GM19468 (cell line): ENCODE measurements around the gene RAD23B.
A peak's percentile ranks its signal among the peaks of the same experiment; 100 is the strongest.

ENCODE experiments used
- ATAC-seq: cut with Tn5 transposase; IDR thresholded peaks from one replicate; pipeline ENCODE4 v1.9.1; 2021; ENCODE audit warnings: mild to moderate bottlenecking, moderate library complexity, moderate number of reproducible peaks; ENCODE audit not compliant: unreplicated experiment; ENCODE audit errors: extremely low read depth

Gene RAD23B

DNA sequence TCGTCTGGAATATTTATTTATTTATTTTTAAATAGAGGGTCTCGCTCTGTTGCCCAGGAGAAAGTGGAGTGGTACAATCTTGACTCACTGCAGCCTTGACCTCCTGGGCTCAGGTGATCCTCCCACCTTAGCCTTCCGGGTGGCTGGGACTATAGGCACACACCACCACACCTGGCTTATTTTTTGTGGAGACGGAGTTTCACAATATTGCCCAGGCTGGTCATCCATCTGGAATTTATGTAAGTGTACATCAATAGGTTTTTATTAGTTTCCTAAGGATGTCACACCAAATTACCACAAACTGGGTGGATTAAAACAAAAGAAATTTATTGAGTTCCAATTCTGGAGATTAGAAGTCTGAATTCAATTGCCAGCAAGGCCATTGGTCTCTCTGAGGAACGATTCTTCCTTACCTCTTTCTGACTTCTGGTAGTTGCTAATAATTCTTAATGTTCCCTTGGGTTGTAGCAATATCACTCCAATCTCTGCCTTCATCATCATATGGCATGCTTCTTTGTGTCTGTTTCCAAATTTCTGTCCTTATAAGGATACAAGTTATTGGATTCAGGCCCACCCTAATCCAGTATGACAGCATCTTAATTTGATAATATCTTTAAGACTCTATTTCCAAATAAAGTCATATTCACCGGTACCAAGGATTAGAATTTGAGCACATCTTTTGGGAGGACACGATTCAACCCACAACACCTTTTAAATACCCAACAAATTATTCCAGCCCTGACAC is 16.3 kb upstream of the RAD23B start:
- no peak for ATAC-seq

DNA sequence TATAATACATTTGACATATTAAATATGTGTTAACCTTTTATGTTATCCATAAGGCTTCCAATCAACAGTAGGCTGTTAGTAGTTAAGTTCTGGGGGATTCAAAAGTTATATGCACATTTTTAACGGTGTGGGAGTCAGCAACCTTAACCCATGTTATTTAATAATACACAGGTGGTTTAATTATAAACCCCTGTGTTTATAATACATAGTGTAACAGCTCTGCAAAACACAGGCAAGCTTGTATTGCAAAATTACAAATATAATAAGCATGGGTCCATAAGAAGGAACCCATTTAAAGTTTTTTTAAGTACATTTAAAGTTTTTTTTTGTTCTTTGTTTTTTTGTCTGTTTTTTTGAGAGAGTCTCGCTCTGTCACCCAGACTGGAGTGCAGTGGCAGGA is 14.5 kb upstream of the RAD23B start:
- no peak for ATAC-seq

DNA sequence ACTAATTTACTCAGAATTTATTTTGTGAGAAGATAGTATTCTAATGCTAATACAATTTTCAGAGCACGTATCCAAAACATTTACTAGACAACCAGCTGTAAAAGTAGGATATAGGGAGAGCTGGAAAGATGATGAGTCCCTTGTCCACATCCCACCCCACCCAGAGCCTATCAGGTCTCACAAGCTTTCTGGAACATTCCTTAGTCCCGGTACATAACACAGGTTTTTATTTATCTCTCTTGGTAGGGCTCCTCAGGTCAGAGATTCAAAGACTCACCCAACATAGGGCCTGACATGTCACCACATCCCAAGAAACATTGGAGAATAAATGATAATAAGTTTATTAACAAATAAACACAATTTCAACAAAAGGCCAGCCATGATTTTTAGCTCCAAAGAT is 13.8 kb upstream of the RAD23B start:
- ATAC-seq, result no peak

DNA sequence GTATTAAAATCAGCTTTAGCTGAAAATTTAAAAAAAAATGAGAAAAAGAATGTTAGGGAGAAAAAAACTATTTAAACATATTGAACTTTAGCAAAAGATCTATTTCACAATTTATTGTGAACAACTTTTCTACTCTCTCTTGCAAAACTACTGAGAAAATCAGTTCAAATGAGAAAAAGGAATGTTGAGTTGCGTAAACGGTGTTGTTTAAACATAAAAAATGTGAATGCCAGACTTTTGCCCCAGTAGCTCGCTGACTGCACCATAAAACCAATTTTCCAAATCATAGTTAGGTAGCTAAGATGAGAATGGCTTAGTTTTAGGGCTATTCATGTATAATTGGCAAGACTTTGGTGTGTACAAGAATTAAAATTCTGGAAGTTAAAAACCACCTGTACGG is 13.4 kb upstream of the RAD23B start:
- no peak for ATAC-seq

DNA sequence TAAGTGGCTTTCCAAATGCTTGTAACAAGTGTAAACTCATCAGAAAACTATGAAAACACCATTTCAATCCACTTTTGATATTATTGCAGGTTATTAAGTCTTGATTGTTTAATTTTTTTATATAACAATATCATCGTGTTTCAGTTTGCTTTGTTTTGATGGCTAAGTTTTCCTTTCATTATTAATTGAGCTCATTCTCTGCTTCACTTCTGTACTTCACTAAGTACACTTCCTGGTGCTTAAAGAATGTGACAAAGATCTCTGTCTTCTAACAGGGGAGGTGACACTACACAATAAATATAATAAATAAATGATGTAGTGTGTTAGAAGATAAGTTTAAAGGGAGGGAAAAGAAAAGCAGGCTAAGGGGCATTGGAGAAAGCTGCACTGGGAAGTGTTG is 13.0 kb upstream of the RAD23B start:
- no peak for ATAC-seq

DNA sequence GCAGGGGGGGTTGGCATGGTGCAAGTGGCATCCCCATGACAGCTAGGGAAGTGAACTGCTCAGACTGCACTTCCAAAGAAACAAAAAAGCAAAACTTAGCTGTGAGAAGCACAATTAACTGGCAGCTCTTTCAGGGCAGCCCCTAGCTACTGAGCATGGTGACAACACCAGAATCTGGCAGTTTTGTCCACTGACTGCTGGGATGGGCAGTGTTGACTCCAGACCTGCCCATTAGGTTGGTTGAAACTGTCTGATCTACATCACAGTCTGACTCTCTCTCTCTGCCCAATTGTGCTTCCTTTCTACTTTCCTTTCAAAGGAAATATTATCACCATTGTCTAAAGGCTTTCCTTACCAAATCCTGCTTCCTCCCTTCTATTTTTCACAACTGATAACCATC is 12.5 kb upstream of the RAD23B start:
- ATAC-seq, result no peak

DNA sequence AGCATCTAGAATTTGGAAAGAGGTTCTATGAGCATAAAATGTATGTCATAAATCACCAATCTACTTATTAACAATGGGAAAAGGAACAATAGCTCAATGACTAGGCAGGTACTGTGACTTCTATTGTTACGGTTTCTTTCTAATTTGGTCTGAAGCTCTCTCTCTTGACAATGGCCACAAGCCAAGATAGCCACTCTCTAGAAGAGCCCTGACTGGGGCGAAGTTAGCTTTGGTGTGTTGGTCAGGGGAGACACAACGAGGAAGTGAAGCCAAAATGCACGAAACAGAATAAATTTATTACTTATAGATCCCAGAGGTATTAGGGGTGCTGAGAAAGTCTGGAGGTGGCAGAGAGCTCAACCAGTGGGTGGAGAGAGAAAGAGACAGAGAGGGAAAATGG is 9.4 kb upstream of the RAD23B start:
- ATAC-seq, result no peak

DNA sequence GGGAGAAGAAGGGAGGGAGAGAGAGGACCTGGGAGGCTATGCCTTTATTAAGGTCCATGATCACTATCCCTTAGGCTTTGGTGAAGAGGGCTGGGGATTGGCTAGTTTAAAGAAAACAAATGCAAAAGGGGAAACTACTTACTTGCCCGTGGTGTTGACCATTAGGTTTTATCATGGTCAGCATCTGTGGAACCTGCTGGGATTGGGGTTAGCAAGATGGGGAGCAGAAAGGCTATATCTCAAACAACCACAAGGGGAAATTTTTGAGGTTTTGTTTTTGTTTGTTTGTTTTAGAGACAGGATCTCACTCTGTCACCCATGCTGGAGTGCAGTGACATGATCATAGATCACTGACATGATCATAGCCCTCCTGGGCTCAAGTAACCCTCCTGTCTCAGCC is 9.0 kb upstream of the RAD23B start:
- no peak for ATAC-seq

DNA sequence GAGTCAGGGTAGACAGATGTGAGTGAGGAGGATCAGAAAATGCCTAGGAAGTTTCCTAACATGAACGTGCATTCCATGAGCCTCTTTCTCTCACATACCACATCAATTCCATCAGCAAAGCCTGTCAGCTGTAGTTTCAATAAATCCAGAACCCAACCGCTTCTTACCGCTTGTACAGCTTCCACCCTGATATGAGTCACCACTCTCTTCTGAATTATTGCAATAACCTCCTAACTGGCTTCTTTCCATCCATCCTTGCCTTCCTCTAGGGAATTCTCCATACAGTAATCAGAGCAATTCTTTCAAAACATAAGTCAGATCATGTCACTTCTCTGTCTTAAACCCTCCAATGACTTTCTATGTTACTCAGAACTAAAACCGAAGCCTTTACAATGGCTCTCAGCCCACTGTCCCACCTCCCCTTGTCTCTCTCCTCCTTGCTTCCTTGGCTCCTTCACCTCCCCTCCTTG is 8.1 kb upstream of the RAD23B start:
- no peak for ATAC-seq

DNA sequence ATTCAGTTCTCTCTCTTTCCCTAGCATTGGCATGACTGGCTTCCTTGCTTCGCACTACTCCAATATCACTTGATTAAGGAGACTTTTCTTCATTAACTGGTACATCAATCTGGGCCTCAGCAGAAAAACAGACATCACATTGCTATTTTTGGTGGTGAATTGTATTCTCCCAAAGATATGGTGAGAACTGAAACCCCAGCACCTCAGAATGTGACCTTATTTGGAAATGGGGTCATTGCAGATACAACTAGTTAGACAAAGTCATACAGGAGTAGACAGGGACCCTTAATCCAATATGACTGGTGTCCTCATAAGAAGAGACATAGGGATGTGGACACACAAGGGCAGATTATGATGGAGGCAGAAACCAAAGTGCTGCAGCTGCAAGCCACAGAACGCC is 7.5 kb upstream of the RAD23B start:
- ATAC-seq, result no peak

DNA sequence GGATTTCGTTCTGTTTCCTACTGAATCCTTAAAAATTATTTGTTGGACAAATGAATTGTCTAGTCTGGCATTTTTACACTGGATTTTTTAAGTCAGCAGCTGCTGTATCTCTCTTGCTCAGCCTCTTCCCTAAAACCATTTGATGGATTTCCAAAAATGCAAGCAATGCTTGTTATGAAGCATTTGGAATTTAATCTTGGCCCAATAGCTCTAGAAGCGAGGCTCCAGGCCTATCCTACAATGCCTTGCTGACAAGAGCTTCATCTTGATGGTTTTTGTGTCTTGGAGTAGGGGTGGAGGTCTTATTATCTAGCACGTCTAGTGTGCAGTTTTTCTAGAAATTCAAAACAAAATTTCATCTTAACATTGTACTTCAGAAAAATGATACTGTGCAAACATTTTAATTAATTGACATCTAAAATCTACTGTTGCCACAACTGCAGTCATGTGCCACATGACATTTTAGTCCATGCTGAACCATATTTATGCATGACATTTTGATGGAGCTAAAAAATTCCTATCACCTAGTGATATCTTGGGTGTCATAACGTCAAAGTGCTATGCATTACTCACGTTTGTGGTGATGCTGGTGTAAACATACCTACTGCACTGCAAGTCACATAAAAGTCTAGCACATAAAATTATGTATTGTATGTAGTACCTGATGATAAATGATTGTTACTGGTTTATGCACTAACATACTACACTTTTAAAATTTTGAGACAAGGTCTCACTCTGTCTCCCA is 5.9 kb upstream of the RAD23B start:
- ATAC-seq, result no peak

DNA sequence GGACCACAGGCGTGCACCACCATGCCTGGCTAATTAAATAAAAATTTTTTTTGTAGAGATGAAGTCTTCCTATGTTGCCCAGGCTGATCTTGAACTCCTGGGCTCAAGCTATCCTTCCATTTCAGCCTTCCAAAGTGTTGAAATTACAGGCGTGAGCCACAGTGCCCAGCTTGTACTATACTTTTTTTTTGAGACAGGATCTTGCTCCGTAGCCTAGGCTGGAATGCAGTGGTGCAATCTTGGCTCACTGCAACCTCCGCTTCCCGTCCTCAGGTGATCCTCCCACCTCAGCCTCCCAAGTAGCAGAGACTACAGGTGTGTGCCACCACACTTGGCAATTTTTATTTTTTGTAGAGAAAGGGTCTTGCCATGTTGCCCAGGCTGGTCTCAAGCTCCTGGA is 5.3 kb upstream of the RAD23B start:
- no peak for ATAC-seq

DNA sequence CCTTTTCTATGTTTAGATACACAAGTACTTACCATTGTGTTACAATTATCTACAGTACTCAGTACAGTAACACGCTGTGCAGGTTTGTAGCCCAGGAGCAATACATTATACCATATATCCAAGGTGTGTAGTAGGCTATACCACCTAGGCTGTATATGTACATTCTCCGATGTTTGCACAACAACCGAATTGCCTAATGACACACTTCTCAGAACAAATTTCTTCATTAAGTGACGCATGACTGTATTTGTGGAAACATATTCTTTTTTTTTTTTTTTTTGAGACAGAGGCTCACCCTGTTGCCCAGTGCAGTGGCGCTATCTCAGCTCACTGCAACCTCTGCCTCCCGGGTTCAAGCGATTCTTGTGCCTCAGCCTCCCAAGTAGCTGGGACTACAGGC is 4.0 kb upstream of the RAD23B start:
- no peak for ATAC-seq

DNA sequence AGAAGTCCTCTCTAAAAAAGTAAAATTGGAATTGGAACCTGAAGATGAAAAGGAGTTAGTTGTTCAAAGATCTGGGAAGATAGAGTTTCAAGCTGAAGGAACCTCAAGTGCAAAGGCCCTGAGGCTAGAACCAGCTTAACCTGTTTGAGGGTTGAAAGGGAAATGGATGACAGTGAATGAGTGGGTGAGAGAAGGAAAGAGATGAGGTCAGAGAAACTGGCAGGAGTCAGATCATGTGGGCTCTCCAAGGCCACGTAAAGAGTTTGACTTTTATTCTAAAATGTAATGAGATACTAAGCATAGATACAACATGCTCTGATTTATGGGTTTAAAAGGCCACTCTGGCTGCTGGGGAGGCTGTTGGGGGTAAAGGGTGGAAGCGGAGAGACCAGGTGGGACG is 2.5 kb upstream of the RAD23B start:
- no peak for ATAC-seq

DNA sequence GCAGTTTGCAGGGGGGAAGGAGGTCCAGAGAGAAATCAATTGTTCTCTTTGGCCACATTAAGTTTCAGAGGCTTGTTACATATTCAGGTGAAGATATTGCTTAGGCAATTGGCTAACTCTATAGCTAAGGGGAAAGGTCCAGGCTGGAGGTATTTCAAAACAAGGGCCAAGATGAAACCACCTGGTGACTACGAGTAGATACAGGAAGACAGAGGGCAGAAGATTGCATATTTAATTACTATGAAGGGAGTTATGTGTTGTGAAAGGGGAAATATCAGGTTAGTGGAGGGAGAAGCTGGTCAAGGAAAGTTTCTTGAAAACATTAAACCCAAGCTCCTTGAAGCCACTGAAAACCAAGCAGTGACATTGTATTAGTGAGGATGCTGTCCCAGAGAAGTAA is 1.9 kb upstream of the RAD23B start:
- no peak for ATAC-seq

DNA sequence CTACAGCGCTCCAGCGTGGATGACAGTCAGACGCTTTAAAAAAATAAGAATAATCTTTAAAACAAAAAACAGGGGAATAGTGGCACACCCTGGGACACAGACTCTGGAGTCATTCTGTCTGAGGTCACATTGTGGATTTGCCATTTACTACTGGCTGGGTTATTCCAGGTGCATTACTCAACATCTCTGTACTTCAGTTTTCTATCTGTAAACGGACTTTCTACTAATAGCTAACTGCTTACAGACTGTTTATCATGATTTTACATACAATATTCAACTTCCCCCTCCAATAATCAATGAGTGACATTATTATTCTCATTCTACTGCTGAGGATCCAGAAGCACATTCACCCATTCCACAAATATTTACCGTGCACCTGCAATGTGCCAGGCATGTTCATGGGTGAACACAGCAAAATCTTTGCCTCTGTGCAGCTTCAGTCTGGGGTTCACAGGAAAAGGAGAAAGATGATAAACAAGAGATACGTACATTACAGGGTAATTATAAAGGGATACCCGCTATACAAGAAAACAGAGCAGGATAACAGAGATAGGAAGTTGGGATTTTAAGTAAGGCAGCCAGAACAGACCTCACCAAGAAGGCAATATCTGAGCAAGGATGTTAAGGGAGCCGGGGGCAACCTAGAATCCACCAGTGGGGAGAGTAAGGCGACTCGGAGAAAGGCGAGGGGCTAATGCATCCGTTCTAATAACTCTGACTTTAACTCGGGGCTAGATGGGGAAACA is 984 bp upstream of the RAD23B start:
- ATAC-seq, result no peak

DNA sequence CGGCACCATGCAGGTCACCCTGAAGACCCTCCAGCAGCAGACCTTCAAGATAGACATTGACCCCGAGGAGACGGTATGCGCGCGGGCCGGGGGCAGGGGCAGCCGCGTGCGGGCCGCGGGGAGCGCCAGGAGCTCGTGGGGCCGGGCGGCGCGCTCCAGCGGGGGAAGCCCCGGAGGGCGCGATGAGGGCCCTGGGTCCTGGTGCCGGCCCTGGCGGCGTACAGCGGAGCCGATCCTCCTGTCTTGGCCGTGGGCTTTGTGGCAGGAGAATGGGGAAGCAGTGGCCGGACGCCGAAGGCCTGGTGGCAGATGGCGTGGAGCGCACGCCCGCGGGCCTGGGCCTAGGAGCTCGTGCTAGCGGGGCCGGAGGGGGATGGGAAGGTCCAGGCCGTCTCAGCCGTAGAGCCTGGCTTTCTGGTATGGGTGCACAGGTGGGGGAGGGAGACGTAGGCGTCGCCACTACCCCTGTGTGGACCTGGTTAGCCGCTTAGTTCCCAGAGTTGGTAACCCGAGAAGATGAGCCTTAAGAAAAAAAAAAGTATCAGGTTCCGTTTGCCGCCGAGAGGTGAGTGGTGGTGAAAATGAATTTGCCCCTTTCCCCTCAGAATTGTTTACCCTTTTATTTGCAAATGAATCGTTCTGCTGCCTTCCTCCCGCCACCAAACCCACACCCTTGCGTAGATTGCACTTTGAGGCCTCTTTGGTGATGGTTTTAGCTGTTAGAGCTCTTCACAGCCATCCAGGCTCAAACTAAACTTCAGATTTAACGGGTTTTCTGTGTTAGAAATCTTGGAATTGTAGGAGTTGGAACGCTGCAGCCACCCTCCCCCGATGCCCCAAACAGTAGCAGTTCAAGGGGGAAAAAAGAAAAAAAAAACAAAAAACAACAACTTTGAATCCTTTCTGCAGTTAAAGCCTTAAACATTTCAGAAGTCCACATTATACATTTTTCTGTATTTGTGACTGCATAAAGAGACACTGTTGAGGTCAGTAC is 841 bp downstream of the RAD23B start:
- ATAC-seq, result peak; percentile 8

DNA sequence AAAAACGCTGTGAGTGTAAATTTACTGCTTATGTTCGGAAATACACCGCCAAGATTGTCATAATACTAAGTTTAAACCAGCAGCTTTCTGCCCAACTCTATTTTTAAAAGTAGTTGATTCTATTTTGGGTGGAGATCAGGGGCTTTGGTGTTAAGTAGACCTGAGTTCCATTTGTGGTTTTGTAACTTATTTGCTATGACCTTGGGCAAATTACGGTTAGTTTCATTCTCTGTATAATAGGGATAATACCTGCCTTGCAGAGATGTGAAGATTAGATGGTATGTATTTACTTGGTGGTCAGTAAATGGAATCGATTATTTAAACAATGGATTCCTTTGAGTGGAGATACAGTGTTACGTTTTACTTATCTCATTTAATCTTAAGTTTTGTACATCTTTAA is 1.6 kb downstream of the RAD23B start:
- ATAC-seq, result no peak

DNA sequence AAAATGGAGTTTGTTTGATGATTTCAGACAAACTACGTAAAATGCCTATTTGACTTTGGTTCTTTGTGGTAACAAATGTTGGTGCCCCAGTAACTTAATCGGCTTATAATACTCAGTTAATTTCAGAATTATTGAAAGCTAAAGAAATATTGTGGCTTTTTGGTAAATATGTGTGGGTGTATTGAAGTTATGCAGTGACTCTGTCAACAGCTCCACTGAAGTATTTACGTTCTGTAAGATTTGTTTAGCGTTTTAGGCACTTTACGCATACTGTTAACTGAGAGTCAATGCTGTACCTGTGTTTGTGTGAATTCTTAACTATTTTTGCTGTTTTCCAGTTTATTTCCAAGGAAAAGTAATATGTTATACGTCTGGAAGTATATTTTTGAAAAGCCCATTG is 2.2 kb downstream of the RAD23B start:
- no peak for ATAC-seq

DNA sequence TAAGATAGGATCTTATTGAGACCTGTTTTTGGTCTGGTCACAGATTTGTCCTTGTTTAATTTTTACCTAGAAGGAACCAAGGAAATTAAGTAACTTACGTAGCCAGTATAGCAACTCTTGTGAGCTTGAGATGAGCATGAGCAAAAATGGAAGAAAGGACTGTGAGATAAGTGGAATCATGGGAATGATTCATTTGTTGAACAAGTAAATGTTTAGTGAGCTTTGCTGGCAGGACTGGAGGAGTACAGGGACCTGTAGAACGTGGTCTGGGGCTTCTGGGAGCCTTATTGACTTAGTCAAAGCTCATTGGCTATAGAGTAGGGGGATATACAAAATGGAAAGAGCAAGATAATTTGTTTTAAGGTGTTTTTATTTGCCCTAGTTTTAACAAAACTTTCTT is 3.0 kb downstream of the RAD23B start:
- no peak for ATAC-seq
